NCI-H748 treated with DMSO at 0.1 percent for 48 hours (cell line): ENCODE measurements around the gene EIF4EBP2.

Experiments
- DNase-seq: peaks from one replicate; lab custom pipeline; 2025; lab: John Stamatoyannopoulos, UW

EIF4EBP2 gene, protein sequence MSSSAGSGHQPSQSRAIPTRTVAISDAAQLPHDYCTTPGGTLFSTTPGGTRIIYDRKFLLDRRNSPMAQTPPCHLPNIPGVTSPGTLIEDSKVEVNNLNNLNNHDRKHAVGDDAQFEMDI

GRCh38 chr10:70404036-70404786, at the start of gene EIF4EBP2:
Gene EIF4EBP2 (plus strand): TSS chr10:70404145. CDS start chr10:70404402, 257 bp downstream.
- peak; percentile 73 for DNase-seq

- DNase-seq: no peak
Observed at GRCh38 chr10:70354556-70354955, 49.4 kb upstream of the EIF4EBP2 start.

DNA sequence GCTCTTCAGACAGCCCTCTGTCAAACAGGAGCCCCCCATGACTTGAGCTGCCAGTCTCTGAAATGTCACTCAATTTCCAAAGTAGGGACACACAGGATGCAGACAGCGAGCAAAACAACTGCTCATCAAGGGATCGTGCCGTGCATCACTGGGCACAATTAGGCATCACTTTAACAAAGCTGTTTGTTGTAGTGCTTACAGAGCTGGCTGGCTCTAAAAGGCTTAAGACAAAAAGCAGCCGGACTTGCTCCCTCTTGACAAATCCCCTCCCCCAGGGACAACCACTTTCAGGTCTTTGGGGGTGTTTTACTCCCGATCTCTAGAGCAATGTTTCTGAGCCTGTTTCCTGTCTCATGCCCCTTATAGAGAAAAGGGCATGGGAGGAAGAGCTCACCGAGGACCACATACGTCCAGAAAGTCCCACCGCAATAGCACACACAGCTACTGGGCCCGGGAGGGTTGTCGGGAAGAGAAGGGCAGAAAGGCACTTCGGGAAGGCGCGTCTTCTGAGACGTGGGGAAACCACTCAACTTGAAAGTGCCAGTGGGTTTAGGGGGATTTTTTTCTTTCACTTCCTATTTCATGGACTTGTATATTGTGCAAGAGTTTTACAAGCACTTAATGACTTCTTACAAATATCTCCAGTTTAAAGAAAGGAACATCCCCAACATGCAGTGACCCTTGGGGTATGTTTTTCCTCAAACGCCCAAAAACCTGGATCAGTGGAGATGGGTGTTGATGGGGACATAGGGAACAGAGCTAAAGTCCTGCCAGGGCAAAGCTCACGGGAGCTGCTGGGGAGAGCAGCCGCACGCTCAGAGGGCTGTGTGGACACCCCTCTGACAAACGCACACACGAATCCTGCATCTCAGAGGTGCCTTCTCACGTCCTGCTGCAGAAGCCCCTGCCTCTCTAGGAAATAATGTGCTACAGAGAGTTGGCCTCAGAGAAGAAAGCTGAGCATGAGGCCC, 48.6 kb upstream of the EIF4EBP2 start:
- DNase-seq: no peak

GRCh38 chr10:70357565-70357964, 46.4 kb upstream of the EIF4EBP2 start:
- DNase-seq: no peak

DNA sequence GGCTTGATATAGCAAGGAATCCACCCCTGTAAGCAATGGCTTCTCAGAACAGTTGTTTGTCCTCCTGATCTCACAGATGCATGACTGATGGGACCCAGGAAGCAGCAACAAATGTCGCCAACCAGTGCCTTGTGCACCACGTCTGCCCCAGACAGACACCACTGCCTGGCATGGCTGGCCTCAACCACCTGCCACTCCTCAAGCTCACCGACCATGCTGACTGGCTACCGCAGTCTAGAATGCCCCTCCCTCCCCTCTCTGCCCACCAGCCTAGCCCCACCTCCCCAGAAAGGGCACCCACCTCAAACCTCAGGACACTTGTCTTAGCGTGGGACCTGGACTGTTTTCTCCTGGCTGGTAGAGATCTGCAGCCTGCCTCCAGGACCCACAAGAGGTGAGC, 45.5 kb upstream of the EIF4EBP2 start:
- DNase-seq: no peak

GRCh38 chr10:70359017-70359550, 44.9 kb upstream of the EIF4EBP2 start:
- DNase-seq: no peak

- DNase-seq: no peak
Observed at GRCh38 chr10:70360215-70360614, 43.7 kb upstream of the EIF4EBP2 start.

- no peak for DNase-seq
Observed at GRCh38 chr10:70362328-70362727, 41.6 kb upstream of the EIF4EBP2 start.

GRCh38 chr10:70363292-70363691, 40.7 kb upstream of the EIF4EBP2 start:
- no peak for DNase-seq

GRCh38 chr10:70363971-70364771, 39.8 kb upstream of the EIF4EBP2 start:
- peak; percentile 67 for DNase-seq

- no peak for DNase-seq
Observed at GRCh38 chr10:70364772-70365091, 39.2 kb upstream of the EIF4EBP2 start.

DNA sequence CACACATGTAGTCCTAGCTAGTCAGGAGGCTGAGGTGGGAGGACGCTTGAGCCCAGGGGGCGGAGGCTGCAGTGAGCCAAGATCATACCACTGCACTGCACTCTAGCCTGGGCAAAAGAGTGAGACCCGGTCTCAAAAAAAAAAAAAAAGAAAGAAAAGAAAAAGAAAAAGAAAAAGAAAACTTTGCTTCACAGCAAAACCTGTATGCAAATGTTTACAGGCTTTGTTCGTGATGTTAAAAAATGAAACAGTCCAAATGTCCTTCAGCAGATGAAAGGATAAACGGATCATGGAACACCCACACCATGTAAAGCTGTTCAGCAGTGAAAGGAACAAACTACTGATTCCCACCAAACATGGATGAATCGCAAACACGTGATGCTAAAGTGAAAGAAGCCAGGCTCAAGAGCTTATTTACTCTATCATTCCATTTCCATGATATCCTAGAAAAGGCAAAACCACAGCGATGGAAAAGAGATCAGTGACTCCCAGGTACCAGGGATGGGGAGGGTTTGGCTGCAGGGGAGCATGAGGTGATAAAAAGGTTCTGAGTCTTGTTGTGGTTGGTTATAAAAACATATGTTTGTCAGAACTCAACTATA, 36.6 kb upstream of the EIF4EBP2 start:
- DNase-seq: no peak

- DNase-seq: no peak
Observed at GRCh38 chr10:70368774-70369482, 35.0 kb upstream of the EIF4EBP2 start.

DNA sequence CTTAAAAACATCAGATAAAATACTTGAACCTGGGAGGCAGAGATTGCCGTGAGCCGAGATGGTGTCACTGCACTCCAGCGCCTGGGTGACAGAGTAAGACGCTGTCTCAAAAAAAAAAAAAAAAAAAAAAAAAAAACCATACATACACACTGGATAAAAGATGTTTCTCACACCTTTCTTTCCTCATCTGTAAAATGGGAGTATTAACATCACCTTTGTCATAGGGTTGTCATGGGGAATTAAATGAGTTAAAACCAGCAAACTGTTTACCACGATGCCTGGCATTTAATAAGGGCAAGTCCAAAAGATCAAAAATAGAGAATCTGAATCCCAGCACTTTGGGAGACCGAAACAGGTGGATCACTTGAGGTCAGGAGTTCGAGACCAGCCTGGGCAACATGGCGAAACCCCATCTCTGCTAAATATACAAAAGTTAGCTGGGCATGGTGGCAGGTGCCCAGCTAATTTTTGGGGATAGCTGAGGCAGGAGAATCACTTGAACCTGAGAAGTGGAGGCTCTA, 34.4 kb upstream of the EIF4EBP2 start:
- DNase-seq: no peak

DNA sequence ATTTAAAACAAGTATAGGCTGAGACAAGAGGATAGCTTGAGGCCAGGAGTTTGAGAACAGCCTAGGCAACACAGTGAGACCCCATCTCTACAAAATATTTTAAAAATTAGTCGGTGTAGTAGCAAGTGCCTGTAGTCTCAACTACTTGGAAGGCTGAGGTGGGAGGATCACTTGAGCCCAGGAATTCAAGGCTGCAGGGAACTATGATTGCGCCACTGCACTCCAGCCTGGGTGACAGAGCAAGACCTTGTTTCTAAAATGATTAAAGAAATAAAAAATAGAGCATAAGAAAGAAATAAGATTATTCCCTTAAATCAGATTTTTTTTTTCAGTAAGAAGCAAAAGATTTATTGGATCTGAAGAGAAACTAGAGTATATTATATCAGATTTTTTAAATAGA, 33.2 kb upstream of the EIF4EBP2 start:
- DNase-seq: no peak

DNA sequence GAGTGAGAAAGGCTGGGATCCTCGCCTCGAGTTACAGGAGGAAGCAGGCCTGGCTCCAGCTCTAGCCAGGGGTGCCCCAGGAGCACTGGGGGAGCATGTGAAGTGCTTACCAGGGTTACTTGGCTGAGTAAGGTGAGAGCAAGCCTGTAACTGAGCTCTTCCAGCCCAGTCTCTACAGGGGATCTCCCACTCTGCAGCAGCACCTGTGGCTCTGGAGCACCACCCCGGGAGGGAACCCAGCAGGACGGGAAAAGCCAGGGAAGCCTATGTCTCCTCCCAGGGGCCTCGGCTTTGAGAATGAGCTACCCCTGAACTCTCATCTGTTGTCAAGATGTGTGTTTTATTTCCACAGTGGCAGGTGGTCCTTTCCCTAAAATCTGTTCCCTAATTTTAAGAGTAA, 32.1 kb upstream of the EIF4EBP2 start:
- no peak for DNase-seq

DNA sequence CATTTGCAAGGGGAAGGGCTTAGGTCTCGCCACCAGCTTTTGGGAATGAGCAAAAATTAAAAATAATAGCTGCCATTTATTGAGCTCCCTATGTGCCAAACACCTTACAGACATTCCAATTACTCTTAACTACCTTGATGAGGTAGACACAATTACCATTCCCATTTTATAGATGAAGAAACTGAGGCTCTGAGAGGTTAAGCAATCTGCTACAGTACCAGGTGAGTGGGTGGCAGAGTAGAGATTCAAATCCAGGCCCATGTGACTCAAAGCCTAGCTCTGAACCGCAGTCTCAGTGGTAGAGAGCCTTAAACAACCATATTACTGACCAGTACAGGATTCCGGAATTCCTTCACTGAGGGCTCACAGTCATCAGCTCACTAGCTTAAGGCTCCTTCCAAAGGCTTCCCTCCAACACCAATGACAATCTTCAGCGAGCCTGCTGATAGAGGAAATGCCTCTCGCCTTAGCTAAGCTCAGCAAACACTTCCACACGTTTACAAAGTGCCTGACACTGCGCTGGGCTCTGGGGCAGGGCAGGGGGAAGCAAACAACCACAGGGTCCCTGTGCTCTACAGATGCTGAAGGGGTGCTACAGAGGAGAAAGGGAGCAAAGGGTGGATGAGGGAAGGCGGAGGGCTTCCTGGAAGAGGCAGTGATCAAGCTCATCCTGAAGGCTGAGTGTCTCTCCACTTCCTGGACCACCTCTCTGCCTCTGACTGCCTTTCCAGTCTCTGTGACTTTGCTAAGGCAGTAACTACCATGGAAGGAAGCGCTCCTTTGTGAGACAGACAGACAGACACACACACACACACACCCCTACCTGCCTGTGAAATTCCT, 28.9 kb upstream of the EIF4EBP2 start:
- no peak for DNase-seq

DNA sequence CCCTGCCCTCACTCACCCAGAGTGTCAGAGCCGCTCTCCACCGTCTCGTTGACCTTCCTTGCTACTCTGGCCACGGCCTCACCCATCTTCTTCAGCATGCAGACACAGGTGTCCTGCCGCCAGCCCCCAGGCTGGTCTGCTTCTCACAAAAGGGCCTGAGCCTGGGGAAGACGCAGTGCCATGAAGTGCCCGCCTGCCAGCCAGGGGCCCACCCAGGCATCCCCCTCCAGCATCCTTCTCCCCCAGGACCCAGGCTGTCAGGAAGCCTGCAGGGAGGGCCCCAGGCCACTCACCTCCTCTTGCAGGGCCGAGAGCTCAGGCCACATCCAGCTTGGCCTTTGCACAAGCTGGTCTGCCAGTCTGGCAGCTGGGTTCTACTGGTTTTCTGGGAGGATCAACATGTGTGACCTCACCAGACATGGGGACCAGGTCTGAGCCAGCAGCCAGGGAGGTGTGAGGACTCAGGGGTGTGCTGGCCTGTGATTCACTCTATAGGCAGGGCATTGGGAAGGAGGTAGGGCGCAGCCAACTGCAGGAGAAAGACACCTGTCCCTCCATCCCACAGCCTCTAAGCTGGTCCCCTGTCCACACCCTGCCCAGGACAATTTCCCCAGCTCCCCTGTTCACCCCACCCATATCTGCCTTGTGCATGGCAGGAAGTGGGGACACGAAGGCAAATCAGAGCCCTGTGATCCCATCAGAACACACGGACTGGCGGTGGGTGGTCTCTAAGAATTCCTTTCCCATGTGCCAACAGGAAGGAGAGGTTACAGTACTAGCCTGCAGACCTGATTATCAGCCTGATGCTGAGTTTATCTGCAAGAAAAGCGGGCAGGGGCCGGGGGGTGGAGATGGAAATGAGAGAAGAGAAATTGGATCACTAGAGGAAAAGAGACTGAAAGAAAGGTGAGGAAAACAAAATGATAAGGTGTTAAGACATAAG, 27.2 kb upstream of the EIF4EBP2 start:
- no peak for DNase-seq
